CD4-positive, alpha-beta T cell treated with Interleukin-15 for 1 hour (primary cell): ENCODE data around the gene NFATC4.
"Not testable (repeated sequence)": the region's sequence is repeated elsewhere in the genome, so short reads cannot be mapped to it uniquely, and the experiment has no call there.

Source experiments
- DNase-seq: peaks from one replicate; pipeline ENCODE4 v3.0.0-alpha.2; 2020

Gene NFATC4

DNA sequence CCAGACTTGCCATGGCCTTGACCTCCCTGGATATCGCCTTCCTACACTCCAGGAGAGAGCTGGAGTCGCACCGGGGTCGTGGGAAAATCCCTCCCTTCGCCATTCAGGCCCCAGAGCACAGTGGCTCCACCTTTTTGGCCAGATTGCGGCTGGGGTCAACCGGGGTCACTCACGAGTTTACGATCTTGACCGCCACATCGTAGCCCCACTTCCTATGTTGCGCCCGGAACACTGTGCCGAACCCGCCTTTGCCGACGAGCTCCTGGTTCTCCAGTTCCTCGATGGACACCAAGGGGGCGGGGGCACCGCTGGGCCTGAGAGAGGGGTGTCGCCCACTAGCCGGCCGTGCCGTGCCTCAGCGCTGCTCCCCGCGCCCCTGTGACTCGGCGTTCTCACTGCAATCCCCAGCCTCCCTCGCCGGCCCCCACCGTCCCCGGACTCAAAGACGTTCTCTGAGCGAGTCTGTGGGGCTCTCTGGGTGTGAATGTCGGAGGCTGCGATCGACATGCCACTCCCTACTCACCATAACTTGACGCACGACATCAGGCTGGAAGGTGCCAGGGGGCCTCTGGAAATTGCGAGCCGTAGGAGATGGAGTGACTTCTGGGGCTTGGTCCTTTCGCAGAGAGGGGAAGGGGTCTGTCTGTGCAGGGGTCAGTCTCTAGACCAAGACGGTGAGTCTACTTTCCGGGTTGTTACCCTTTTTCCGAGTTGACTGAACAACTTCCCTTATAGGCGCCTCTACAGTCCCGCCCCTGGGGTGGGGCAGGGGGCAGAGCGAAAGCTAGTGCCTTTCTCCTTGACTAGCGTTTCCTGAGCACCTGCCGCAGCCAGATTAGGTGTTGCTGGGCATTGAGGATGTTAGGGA is 28.5 kb upstream of the NFATC4 start, which contains the start of gene RIPK3:
Gene RIPK3 (minus strand): TSS at position 708 of the 868 bp plus-strand sequence. CDS start 165 bp downstream, at position 543.
- peak; percentile 64 for DNase-seq

DNA sequence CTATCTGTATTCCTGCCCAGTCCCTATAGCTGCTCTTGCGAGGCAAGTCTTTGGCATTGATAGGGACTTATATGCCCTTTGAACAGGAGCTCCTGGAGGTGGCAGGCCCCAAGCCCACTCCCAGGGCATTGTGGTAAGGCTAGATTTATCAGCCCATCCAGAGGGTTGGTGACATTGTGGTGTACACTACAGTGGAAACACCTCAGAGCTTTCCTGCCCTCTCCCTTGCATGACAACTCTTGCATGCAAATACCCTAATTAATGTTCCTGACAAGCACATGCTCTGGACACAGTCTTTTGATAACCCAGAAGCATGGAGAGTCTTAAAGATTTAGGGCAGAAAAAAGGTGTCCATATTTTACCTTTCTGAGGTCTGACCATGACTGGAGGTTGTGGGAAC is 27.4 kb upstream of the NFATC4 start:
- DNase-seq, result no peak

DNA sequence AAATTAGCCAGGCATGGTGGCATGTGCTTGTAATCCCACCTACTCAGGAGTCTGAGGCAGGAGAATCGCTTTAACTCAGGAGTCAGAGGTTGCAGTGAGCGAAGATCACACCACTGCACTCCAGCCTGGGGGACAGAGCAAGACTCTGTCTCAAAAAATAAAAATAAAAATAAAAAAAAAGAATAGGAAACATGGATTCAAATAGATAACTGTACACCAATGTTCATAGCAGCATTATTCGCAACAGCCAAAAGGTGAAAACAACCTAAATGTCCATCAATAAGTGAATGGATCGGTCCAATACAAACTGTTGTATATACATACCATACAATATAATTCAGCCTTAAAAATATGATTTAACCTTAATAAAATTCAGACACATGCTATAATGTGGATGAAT is 25.1 kb upstream of the NFATC4 start:
- no peak for DNase-seq

DNA sequence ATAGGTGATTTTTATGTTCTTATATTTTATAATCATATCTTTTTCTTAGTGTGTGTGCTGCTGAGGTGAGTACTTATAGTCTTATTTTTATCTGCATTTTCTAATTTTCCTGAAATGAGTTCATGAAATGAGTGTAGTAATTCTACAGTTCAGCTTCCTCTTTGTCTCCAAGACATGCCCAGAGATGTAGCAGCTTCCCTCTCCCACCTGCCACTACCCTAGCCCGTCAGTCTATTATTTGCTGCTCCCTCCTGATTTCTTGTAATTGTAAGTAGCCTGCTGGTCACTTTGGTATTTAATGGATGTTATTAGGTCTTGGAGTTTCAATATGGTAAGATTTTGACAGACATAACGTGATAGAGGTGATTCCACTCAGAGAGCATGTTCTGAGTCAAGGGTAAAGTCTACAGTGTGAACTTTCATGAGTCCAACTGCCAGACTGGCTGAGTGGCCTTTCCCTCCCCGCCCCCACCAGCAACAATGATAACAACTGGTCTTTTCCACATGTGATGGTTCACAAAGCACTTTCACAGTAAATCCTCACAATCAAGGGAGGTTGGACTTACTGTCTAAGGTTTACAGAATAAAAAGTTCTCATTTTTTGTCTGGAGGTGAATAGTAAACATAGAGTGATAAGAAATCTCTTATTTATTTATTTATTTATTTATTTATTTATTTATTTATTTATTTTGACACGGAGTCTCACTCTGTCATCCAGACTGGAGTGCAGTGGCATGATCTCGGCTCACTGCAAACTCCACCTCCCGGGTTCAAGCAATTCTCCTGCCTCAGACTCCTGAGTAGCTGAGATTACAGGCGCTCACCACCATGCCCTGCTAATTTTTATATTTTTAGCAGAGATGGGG is 24.0 kb upstream of the NFATC4 start:
- DNase-seq, result no peak

DNA sequence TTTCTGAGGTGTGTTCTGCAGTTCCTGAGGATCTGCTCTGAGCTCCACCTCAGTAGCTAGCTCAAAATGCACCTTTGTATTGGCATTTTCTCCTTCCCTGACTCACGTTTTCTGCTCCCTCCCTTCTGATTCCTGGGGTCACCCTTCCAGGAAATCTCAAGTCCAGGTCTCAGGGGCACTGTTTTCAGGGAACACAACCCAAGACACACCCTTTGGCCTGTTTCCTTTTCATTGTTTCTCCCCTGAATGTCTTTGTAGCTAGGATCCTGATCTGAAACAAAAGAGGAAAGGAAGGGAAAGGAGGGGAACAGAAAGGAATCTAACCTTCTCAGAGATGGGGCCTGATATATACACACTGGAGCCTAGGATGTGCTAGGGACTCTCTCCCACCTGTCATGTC is 20.9 kb upstream of the NFATC4 start:
- DNase-seq, result no peak

DNA sequence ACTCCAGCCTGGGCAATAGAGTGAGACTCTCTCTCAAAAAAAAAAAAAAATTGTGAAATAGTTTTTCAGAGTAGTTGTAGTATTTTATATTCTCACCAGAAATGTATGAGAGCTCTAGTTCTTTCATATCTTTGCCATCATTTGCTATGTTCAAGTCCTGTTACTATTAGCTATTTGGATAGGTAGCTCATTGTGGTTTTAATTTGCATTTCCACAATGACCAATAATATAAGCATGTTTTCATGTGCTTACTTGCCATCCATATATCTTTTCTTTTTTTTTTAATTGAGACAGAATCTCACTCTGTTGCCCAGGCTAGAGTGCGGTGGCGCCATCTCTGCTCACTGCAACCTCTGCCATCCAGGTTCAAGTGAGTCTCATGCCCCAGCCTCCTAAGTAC is 19.8 kb upstream of the NFATC4 start:
- no peak for DNase-seq

DNA sequence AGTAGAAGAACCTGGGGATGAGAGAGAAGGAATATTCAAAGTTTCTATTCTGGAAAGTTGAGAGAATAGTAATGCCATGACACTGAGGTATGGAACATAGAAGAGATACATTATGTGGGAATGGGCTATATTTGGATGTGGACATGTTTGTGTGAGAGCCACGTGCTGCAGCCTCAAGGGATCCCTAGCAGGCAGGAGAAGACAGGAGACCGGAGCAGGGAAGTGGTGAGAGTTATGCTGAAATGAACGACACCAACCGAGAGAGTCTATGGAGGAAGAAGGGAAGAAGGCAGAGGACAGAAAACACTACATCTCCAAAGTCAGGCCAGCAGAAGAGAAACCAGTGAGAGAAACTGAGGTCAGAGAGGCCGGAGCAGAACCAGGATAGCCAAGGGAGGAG is 18.2 kb upstream of the NFATC4 start:
- DNase-seq, result no peak

DNA sequence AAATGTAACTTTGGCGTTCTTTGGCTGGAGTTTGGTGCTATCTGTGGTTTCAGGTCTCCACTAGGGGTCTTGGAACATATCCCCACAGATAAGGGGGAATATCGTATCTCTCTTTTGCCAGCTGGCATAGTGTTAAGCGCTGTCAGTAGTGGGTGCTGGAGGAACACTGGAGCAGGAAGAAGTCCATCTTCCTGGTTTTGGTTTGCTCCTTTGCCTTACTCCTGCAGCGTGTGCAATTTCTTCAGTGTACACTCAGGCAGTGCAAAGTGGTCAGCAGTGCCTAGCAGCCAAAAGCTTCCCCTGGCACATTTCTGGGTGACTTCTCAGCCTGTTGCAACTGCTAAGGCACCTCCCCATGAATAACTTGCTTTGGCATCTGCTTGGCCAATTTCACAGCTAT is 16.5 kb upstream of the NFATC4 start:
- DNase-seq, result no peak

DNA sequence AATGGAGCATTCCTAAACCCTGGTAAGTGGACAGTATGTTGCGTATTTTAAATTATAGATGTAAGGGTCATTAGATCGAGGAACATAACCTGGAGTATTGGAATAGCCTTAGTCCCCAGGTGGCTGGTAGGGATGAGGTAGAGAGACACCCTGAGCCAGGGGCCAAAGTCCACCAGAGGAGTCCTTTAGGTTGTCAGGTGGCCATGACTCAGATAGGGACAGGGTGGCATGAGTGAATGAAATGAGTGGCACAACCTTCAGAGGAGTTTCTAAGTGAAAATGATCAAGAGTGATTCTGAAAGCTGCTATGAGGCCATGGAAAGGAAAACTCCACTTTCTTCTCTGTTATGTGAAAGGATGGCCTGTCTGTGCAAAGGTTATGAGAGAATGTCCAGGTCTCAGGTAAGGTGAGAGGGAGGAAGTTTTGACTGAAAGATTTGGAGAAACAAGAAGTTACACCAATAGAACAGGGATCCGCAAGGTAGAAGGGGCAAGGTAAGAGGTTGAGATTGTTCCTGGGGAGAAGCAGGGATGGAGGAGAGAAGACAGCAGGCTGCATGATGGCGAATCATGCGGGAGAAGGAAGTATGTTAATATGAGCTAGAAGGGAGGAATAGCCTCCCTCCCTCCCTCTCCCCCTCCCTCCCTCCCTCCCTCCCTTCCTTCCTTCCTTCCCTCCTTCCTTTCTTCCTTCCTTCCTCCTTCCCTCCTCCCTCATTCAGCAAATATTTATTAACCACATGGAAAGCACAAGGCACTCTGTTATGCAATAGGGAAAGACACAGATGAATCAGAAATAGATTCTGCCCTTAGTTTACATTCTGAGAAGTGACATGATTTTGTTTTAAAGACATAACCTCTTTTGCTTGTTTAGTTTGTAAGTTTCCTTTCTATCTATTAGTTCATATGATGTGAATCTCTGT is 14.2 kb upstream of the NFATC4 start:
- DNase-seq, result no peak

DNA sequence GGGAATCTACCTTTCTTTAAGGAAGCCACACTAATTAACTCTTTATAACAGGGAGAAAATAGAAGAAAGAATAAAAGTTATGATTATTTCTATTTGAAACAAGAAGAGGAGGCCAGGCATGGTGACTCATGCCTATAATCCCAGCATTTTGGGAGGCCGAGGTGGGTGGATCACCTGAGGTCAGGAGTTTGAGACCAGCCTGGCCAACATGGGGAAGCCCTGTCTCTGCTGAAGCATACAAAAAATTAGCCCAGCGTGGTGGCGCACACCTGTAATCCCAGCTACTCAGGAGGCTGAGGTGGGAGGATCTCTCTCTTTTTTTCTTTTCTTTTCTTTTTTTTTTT is 13.5 kb upstream of the NFATC4 start:
- not testable (repeated sequence) for DNase-seq

DNA sequence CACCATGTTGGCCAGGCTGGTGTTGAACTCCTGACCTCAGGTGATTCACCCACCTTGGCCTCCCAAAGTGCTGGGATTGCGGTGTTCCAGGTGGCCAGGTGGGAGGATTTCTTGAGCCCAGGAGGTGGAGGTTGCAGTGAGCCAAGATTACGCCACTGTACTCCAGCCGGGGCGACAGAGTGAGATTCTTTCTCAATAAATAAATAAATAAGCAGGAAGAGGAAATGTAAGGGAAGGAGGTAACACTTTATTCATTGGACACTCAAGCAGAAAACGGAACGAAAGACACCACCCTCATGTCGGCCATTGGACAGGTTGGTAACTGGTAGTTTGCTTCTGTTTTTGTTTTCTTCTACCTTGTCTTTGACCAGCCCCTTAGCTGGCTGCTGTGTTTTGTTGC is 13.0 kb upstream of the NFATC4 start:
- no peak for DNase-seq

DNA sequence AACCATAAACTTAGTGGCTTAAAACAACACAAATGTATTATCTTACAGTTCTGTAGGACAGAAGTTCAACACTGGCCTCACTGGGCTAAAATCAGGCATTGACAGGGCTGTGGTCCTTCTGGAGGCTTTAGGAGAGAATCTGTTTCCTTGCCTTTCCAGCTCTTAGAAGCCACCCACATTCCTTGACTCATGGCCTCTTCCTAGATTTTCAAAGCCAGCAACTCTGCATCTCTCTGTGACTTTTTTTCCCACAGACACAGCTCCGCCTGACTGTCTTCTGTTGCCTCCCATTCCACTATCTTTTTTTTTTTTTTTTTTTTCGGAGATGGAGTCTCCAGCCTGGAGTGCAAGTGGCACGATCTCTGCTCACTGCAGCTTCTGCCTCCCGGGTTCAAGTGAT is 11.8 kb upstream of the NFATC4 start:
- no peak for DNase-seq

DNA sequence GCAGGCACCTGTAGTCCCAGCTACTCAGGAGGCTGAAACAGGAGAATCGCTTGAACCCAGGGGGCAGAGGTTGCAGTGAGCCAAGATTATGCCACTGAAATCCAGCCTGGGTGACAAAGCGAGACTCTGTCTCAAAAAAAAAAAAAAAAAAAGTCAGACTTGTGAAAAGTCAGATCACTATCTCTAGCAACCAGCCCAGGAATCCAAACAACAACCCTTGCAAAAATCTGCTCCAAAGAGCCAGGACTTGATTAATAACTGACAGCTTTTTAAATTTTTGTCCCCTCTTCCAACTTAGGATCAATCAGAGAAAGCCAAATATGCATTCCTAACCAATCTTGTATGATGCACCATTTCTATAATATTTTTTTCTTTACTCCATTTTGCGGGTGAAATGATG is 7.7 kb upstream of the NFATC4 start:
- no peak for DNase-seq

DNA sequence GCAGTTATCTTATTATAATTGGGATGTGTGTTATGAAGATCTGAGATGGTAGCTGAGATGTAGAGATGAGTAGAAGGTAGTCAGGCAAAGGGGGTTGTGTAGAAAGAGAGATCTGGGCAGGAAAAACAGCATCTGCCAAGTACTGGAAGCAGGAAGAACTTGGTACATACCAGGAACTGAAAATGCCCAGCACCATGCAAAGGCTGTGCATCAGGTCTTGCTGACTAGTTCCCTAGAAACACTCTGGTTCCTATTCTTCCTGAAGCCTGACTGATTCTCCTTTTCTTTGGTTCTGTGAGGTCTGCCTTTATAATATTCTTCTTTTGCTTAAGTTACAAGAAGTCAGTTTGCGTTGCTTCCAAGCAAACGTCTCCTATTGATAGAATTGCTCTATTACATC is 6.7 kb upstream of the NFATC4 start:
- no peak for DNase-seq

DNA sequence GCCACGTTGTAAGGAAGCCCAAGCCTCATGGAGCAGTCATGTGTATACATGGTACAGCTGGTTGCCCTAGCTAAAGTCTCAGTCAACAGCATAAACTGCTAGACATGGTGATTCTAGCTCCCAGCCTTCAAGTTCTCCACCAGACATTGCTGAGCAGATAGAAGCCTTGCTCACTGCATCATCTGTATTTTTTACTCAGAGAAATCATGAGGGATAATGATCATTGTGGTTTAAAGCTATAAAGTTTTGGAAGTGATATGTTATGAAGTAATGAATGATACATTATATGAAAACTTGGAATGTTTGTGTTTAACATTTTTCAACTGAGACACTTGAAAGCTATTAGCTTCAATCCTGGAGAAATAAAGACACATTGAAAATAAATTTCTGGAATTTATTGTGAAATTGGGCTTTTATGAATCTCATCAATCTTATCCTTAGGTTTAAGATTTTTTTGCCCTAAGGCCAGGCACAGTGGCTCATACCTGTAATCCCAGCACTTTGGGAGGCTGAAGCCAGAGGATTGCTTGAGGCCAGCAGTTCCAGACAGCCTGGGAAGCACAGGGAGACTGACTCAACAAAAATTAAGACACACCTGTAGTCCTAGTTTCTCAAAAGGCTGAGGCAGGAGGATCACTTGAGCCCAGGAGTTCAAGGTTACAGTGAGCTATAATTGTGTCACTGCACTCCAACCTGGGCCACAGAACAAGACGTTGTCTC is 5.6 kb upstream of the NFATC4 start:
- no peak for DNase-seq

DNA sequence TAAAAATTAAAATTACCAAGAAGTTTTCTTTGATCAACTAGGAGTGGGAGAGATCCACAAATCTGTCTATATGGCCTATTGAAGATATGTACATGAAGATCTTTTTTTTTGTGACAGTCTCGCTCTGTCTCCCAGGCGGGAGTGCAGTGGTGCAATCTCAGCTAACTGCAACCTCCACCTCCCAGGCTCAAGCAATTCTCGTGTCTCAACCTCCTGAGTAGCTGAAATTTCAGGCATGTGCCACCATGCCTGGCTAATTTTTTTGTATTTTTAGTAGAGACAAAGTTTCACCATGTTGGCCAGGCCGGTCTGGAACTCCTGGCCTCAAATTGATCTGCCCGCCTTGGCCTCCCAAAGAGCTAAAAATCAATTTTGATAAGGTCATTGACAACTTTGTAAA is 4.6 kb upstream of the NFATC4 start:
- no peak for DNase-seq

DNA sequence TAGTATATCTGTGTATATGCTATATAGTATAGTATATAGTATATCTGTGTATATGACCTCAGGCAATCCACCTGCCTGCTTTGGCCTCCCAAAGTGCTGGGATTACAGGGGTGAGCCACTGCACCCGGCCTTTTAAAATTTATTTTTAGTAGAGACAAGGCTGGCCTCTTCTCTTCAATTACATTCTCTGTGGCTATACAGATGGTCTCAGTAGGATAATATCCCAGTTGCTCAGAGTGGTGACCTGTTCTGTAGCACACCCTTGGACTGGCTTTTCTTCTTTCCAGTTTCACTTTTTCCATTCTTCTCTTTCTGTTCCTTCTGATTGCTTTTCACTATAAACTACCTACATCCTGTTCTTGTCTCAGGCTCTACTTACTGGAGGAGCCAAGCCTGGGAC is 3.1 kb upstream of the NFATC4 start:
- no peak for DNase-seq

DNA sequence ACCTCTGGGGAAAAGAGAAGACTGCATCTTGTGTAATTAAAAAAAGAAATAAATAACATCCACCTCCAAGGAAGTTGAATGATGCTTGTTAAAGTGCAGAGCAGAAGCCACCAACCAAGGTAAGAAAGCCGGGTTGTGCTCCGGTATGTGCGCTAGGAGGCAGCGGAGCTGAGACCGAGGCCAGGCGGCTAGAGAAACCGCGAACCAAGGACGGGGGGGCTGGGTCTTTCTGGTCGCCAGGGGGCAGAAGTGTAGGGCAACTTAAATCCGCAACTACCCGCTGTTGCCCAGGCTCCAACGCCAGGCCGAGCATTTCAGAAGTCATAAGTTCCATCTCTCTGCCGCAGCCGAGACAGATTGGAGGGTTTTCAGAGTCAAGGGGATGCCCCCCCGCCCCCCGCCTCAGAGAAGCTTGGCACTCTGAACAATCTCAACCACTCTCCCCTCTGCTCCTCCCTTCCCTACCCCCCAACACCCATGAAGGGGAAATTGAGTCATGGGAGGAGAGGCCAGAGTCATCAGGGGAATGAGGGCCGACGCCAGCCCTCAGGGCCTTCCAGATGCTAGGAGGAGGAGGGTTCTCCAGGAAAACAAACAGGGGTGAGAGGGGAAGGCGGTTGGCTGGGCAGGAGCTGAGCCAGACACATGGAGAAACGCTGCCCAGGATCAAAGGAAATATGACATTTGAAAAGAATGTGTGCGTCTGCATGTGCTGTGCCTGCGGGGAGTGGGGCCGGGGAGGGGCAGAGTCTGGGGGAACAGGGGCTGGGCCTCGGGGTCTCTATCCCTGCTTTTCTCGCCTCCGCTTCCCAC is 2.2 kb upstream of the NFATC4 start:
- DNase-seq, result peak; percentile 81

DNA sequence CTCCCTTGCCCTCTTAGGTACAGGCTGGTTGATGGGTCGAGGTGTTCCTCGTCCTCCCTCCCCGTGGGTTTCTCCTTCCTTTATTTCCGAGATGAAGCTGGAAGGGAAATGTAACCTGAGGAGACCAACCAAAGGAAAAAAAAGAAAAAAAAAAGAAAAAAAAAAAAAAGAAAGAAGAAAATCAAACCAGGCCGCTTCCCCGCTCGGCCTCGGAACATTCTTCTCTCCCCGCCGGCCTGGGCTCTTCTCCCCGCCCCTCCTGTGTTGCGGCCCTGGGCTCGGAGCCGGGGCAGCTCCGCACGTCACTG is 1.6 kb upstream of the NFATC4 start:
- no peak for DNase-seq

DNA sequence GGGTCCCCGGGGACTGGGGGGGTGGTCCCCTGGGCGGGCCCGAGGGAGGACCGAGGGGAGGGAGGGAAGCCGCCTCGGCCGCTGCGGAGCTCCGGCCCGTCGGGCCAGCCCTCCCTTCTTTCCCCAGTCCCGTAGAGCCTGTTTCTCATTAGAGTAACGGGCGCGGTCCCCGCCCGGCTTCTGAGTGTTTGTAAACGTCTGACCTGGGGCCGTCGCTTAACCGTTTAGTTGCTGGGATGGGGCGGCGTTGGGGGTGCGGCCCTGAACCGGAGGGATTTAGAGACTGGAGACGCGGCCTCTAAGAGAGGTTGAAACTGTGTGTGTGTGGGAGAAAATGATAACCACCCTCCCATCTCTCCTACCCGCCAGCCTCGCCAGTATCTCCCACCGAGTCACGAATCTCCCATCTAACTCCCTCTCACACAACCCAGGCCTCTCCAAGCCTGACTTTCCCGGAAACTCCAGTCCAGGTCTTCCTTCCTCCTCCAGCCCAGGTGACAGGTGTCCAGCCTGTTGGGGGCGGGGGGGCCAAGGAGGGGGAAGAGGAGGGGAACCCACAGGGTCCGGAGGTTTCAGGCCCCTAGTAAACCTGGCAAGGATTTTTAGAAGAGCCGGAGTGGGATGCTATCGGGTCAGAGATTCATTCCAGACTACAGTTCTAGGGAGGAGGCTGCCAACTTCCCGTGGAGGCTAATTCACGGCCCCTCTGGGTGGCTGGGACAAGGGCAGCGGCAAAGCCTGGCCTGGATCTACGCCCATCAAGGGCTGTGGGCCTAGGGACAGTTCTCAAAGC is 1.1 kb upstream of the NFATC4 start:
- DNase-seq, result peak; percentile 83

DNA sequence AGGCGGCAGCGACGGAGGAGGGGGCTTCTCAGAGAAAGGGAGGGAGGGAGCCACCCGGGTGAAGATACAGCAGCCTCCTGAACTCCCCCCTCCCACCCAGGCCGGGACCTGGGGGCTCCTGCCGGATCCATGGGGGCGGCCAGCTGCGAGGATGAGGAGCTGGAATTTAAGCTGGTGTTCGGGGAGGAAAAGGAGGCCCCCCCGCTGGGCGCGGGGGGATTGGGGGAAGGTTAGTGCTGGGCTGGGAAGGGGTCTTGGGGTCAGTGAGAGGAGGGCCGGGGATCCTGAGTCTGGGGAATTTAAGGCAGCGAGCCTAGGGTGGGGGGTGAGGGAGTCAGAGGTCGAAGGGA is 203 bp downstream of the NFATC4 start:
- no peak for DNase-seq
